HCEC 1CT (cell line): ENCODE measurements around the gene RASSF7.
A peak's percentile ranks its signal among the peaks of the same experiment; 100 is the strongest.

Experiments used
- DNase-seq: peaks from one replicate; pipeline ENCODE4 v3.0.0-alpha.2; 2017

The RASSF7 gene

GRCh38 chr11:532986-533585 is 27.7 kb upstream of the RASSF7 start:
- DNase-seq = no peak

GRCh38 chr11:533586-534395 is 27.0 kb upstream of the RASSF7 start:
- no peak for DNase-seq

- DNase-seq = no peak
Measured at GRCh38 chr11:534396-535209, 26.2 kb upstream of the RASSF7 start.

GRCh38 chr11:535210-535518 is 25.6 kb upstream of the RASSF7 start:
- DNase-seq = no peak

- peak; percentile 92 for DNase-seq
Measured at GRCh38 chr11:535519-536454, 25.0 kb upstream of the RASSF7 start, which contains the start of gene HRAS. Gene HRAS (minus strand): TSS chr11:535576.

GRCh38 chr11:536841-537621 is 23.7 kb upstream of the RASSF7 start, which contains the start of gene LRRC56:
Gene LRRC56 (plus strand): TSS chr11:537527. CDS start chr11:540685, 3,158 bp downstream.
- DNase-seq = peak; percentile 30

- DNase-seq = no peak
Measured at GRCh38 chr11:537622-538430, 22.9 kb upstream of the RASSF7 start.

- no peak for DNase-seq
Measured at GRCh38 chr11:538431-539051, 22.2 kb upstream of the RASSF7 start.

- no peak for DNase-seq
Measured at GRCh38 chr11:539971-540481, 20.7 kb upstream of the RASSF7 start.

- DNase-seq = no peak
Measured at GRCh38 chr11:540583-541432, 20.0 kb upstream of the RASSF7 start.

GRCh38 chr11:541433-541885 is 19.3 kb upstream of the RASSF7 start:
- no peak for DNase-seq

- DNase-seq = no peak
Measured at GRCh38 chr11:544817-545166, 16.0 kb upstream of the RASSF7 start.

GRCh38 chr11:545171-545570 is 15.6 kb upstream of the RASSF7 start:
- no peak for DNase-seq

- DNase-seq = no peak
Measured at GRCh38 chr11:548700-549603, 11.8 kb upstream of the RASSF7 start.

GRCh38 chr11:550021-550745 is 10.6 kb upstream of the RASSF7 start:
- no peak for DNase-seq

- no peak for DNase-seq
Measured at GRCh38 chr11:550746-551085, 10.1 kb upstream of the RASSF7 start.

- DNase-seq = no peak
Measured at GRCh38 chr11:551131-551530, 9.6 kb upstream of the RASSF7 start.
